HG03060 (cell line): ENCODE measurements around the gene FRG2.
"Not testable (repeated sequence)": the region's sequence is repeated elsewhere in the genome, so short reads cannot be mapped to it uniquely, and the experiment has no call there.

Experiments
- ATAC-seq: cut with Tn5 transposase; IDR thresholded peaks from one replicate; pipeline ENCODE4 v1.9.1; 2021; ENCODE audit warnings: low read depth, moderate number of reproducible peaks; ENCODE audit not compliant: unreplicated experiment

The FRG2 gene

GRCh38 chr4:190027156-190027555 lies at the start of gene FRG2:
TSS of gene FRG2 (minus strand) at chr4:190027256. CDS start at chr4:190027204, 52 bp downstream.
- not testable (repeated sequence) for ATAC-seq

DNA sequence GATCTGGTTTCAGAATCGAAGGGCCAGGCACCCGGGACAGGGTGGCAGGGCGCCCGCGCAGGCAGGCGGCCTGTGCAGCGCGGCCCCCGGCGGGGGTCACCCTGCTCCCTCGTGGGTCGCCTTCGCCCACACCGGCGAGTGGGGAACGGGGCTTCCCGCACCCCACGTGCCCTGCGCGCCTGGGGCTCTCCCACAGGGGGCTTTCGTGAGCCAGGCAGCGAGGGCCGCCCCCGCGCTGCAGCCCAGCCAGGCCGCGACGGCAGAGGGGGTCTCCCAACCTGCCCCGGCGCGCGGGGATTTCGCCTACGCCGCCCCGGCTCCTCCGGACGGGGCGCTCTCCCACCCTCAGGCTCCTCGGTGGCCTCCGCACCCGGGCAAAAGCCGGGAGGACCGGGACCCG lies 41.3 kb upstream of the FRG2 start:
- not testable (repeated sequence) for ATAC-seq

DNA sequence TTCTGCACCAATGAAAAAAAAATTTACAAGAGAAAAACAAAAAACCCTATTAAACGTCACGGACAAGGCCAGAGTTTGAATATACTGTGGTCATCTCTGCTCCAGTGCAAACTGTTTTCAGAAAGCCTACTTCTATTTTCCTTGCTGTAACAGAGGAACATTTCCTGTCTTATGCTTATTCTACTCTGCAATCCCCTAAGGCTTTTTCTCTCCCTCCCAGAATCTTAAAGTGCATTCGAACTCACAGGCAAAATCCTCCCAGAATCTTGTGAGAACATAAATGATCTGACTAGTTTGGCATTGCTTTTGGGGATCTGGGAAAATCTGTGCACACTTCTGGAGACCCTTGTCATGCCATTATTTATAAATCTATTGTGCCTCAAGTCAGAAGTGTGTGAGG lies 37.7 kb upstream of the FRG2 start:
- ATAC-seq = not testable (repeated sequence)

GRCh38 chr4:190064342-190064741 lies 37.3 kb upstream of the FRG2 start, which contains the start of gene DBET:
TSS of gene DBET (plus strand) at chr4:190064502.
- ATAC-seq = not testable (repeated sequence)

DNA sequence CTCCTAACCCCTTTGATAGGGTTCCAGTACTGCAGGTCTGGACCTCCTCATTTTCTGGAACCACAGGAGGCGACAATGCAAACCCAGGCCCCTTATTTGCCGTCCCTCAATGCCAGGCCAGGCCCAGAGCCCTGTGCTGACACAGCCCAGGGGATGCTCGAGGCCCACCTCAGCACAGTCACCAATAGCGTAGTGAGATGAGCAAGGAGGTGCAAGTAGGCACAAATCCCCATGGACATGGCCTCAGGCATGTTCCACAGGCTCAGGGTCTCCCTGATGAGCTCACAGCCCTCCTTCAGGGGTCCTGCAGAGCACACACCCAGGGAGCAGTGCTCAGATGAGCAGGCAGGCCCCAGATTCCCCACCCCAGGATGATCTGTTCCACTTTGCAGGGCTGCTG lies 31.9 kb upstream of the FRG2 start:
- ATAC-seq = not testable (repeated sequence)

GRCh38 chr4:190049378-190050239 lies 22.6 kb upstream of the FRG2 start:
- not testable (repeated sequence) for ATAC-seq

DNA sequence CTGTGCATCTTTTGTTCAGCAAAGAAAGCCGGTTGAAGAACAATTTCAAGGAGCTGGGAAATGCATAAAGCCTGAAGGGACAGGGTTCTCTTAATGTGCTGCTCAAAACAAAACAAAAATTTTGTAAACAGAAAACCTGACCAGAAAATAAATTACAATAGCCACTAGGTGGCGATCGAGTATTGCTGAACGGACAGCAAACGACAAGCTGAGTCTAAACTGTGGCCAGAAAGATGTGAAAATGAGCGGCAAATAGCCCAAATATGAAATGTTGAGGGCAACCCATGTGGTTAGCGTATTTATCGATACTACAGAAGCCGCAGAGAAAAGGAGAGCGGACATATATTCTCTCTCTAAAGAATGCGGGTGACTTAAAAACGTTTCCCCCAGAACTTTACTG lies 20.6 kb upstream of the FRG2 start:
- not testable (repeated sequence) for ATAC-seq

- not testable (repeated sequence) for ATAC-seq
Measured at GRCh38 chr4:190040873-190041272, 13.8 kb upstream of the FRG2 start.

- ATAC-seq = not testable (repeated sequence)
Measured at GRCh38 chr4:190037704-190038388, 10.8 kb upstream of the FRG2 start.

GRCh38 chr4:190031264-190031663 lies 4.2 kb upstream of the FRG2 start:
- ATAC-seq = not testable (repeated sequence)

- ATAC-seq = not testable (repeated sequence)
Measured at GRCh38 chr4:190022614-190023281, 4.3 kb downstream of the FRG2 start.

DNA sequence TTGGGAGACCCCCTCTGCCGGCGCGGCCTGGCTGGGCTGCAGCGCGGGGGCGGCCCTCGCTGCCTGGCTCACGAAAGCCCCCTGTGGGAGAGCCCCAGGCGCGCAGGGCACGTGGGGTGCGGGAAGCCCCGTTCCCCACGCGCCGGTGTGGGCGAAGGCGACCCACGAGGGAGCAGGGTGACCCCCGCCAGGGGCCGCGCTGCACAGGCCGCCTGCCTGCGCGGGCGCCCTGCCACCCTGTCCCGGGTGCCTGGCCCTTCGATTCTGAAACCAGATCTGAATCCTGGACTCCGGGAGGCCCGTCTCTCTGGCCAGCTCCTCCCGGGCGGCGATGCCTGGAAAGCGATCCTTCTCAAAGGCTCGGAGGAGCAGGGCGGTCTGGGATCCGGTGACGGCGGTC lies 5.1 kb downstream of the FRG2 start:
- not testable (repeated sequence) for ATAC-seq

DNA sequence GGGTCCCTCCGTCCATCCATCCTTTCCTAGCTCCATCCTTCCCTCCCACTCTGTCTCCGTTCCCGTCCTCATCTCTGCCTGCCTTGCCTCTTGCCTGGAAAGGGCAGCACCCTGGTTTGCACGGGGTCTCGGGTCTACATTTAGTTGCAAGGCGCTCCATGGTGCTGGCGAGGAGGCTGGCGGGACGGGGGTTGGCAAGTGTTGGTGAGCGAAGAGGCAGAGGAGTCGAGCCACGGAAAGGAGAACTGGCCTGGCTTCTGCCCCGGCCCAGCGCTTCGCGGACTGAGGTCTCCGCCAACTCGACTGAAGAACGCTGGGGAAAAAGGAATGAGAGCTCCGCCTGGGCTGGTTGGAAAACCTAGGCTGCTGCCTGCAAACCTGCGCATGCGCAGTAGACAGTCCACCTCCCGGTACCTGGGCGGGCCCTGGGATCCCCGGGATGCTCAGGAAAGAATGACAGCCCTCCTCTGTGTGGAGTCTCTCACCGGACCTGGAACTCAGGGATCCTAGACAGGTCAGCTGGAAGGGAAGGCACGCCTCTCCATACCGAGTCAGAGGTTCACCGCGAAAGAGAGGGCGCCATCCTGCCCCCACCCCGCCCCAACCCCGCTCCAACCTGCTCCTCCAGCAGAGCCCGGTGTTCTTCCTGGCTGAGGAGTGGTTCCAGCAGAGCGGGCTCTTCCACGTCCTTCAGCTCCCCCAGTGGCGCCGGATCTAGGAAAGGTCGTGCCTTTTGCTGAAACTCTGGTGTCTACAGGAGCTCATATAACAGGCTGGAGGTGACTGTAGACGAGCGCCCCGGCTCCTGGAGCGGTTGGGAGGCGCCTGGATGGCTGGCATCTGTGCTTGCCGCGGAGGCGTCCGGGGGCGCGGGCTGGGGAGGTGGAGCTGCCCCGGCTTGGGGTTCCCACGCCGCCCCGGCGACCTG lies 6.0 kb downstream of the FRG2 start:
- ATAC-seq = no peak

DNA sequence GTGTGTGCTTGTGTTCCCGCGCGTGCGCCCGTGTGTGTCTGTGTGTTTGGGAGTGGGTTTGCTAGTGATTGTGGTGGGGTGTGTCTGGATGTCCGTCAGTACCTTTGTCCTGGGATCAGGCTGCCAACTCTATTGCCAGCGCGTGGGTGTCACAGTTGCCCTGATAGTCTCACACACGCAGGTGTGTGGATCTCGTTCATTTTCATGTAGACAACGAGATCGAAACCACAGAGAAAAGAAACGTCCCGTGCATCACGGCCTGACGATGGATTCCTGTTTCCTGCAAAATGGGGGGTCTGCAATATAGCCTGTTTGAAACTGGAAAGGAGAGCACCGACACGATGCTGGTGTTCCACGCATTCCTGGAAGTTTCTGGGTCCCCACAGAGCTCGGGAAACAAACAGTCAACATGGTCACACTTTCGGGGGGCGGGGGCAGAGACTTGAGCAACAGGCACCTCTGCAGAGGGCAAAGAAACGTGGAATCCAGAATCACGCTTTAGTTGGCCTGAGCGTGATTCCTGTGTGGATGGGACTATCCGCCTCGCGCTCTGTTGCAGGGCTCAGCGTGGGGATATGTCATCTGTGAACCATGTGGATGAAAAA lies 7.1 kb downstream of the FRG2 start:
- not testable (repeated sequence) for ATAC-seq

DNA sequence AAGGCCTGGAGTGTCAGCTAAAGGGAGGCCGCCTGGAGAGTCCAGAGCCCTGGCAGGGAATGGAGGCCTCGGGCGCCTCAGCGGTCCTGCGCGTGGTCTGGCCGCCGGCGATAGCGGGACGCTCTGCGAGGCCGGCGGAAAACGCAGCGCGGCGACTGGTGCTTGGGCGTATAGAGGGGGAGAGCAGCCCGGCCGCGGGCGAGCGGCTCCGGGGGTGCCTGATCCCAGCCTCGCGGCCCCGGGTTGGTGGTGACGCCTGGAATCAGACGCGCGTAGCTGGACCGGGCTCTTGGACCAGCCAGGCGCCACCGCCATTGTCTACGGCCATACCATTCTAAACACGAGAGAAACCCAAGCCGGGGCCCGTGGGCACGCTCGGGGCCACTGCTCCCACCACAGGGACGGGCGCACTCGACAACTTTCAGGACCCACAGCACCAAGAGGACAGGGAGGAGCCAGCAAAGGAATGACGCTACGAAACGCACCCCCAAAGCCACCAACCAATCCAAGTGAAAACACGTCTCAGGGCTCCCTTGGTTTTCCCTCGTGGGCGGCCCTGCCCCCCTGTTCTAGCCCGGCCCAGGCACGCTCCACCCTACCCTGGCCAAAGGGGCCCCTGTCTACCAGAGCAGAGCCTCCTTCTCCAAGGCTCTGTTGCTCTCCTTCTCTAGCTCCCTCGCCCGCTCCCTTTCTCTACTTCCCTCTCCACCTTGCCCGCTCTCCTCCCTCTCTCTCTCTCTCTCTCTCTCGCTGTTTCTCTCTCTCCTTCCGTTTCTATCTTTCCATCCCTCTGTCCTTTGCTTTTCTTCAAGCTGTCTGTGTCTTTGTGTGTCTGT lies 7.8 kb downstream of the FRG2 start:
- no peak for ATAC-seq

DNA sequence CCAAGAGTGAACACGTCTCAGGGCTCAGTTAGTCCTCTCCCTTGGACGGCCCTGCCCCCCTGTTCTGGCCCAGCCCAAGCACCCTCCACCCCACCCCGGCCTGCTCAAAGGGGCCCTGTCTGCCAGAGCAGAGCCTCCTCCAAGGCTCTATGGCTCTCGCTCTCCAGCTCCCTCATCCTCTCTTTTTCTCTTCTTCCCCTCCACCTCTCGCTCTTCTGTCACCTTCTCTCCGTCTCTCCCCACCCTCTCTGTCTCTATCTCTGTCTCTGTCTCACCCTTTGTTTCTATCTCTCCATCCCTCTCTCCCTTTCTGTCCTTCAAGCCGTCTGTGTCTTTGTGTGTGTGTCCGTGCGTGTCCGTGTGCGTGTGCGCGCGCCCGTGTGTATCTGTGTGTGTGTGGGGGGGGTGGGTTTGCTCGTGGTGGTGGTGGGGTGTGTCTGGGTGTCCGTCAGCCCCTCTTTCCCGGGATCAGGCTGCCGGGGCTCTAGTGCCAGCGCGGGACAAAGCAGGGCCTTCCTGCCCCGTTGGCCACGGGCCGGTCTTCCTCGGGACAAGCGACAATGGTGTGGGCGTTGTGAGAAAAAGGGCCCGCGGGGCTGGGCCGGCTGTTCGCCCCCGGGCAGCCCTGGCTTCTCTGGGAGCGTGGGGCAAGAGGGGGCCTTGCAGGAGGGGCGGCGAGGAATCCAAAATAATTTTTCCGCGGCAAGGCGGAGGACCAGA lies 8.7 kb downstream of the FRG2 start:
- ATAC-seq = no peak

GRCh38 chr4:190017357-190018200 lies 9.5 kb downstream of the FRG2 start:
- no peak for ATAC-seq
